B cell (primary cell): Measurements from ENCODE around the gene ERI3.

Source experiments
- EZH2 ChIP-seq: IDR thresholded peaks from 2 replicates; pipeline ENCODE4 v1.6.1; 2012; ENCODE audit warnings: borderline replicate concordance, low read depth, mild to moderate bottlenecking, moderate library complexity, low read length; ENCODE audit not compliant: insufficient read depth, poor library complexity, severe bottlenecking
- TF ChIP-seq, protein P1 (sequence below): fragments of 200-600 bp; IDR thresholded peaks from one replicate; pipeline ENCODE4 v1.8.0; 2022; ENCODE audit warnings: antibody characterized with exemption, mild to moderate bottlenecking

DNA sequence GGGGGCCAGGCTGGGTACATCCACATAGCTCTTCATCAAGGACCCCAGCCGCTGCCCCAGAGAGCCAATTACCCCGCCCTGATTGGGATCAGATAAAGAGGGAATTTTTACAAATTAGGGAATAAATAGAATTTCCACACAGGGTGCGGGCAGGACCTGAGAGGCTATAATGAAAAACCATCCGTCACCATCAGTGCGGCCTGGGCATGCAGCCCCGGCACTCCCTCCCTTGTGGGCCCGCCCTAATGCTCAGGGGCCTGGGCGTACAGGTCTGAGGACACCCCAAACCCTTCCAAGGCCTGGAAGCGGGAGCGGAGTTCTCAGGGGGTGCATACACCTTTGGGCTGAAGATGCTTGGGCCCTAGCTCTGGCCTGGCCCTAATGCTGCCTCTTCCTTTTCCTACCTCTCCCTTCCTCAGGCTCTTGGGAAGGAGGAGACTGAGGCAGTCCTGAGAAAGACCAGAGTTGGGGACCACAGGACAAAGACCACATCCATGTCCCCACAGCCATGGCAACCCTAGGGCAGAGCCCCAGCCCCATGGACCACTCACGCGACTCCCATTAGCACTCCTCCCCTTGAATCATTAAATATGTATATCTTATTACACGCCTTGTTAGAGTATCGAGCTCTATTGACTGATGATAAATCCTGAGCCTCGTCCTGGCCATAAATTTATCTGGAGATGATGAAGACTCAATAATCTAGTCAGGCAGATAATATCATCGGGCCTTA, 125.5 kb downstream of the ERI3 start:
- TF ChIP-seq, protein P1, sequence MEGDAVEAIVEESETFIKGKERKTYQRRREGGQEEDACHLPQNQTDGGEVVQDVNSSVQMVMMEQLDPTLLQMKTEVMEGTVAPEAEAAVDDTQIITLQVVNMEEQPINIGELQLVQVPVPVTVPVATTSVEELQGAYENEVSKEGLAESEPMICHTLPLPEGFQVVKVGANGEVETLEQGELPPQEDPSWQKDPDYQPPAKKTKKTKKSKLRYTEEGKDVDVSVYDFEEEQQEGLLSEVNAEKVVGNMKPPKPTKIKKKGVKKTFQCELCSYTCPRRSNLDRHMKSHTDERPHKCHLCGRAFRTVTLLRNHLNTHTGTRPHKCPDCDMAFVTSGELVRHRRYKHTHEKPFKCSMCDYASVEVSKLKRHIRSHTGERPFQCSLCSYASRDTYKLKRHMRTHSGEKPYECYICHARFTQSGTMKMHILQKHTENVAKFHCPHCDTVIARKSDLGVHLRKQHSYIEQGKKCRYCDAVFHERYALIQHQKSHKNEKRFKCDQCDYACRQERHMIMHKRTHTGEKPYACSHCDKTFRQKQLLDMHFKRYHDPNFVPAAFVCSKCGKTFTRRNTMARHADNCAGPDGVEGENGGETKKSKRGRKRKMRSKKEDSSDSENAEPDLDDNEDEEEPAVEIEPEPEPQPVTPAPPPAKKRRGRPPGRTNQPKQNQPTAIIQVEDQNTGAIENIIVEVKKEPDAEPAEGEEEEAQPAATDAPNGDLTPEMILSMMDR = no peak
- no peak for TF ChIP-seq EZH2
